Effector memory CD4-positive, alpha-beta T cell (primary cell): ENCODE measurements around the gene RASA3.
"Not testable (repeated sequence)": the region's sequence is repeated elsewhere in the genome, so short reads cannot be mapped to it uniquely, and the experiment has no call there.

Experiments used
- DNase-seq, 3 donors: peaks; one replicate each; pipeline ENCODE4 v3.0.0-alpha.2; 2020
- H3K27ac ChIP-seq: 2 replicates; pipeline ENCODE4 v1.7.0; 2013; ENCODE audit warnings: mild to moderate bottlenecking, low read length, moderate library complexity; ENCODE audit not compliant: insufficient read depth, poor library complexity, severe bottlenecking
- H3K27me3 ChIP-seq: replicated peaks from 2 replicates; pipeline ENCODE4 v1.7.0; 2013; ENCODE audit warnings: mild to moderate bottlenecking, low read length; ENCODE audit not compliant: insufficient read depth, control insufficient read depth, poor library complexity, severe bottlenecking
- H3K36me3 ChIP-seq: 2 replicates; pipeline ENCODE4 v1.7.0; 2013; ENCODE audit warnings: mild to moderate bottlenecking, low read length, moderate library complexity; ENCODE audit not compliant: control insufficient read depth, insufficient read depth
- H3K4me1 ChIP-seq: 2 replicates; pipeline ENCODE4 v1.7.0; 2013; ENCODE audit warnings: low read length, mild to moderate bottlenecking; ENCODE audit not compliant: control insufficient read depth, insufficient read depth, poor library complexity, severe bottlenecking
- H3K4me3 ChIP-seq: 2 replicates; pipeline ENCODE4 v1.7.0; 2013; ENCODE audit warnings: low read length, low read depth, mild to moderate bottlenecking; ENCODE audit not compliant: insufficient read depth, poor library complexity, severe bottlenecking
- H3K9me3 ChIP-seq: 2 replicates; pipeline ENCODE4 v1.7.0; 2013; ENCODE audit warnings: mild to moderate bottlenecking, low read length, moderate library complexity; ENCODE audit not compliant: control insufficient read depth

The RASA3 gene

GRCh38 chr13:114133552-114133951, 1.1 kb upstream of the RASA3 start:
- not testable (repeated sequence) for H3K27me3 ChIP-seq, H3K4me3 ChIP-seq, H3K27ac ChIP-seq, H3K9me3 ChIP-seq, H3K36me3 ChIP-seq, DNase-seq
- H3K4me1 ChIP-seq: peaks cover 32% of the 10 kb centered on the region

- not testable (repeated sequence) for H3K27me3 ChIP-seq, H3K9me3 ChIP-seq, H3K27ac ChIP-seq, DNase-seq
- peaks cover 11% of the 10 kb centered on the region for H3K36me3 ChIP-seq
- peak overlapping the region; percentile 99 for H3K4me3 ChIP-seq
- peaks cover 36% of the 10 kb centered on the region for H3K4me1 ChIP-seq
Measured at GRCh38 chr13:114133126-114133525, 703 bp upstream of the RASA3 start.

DNA sequence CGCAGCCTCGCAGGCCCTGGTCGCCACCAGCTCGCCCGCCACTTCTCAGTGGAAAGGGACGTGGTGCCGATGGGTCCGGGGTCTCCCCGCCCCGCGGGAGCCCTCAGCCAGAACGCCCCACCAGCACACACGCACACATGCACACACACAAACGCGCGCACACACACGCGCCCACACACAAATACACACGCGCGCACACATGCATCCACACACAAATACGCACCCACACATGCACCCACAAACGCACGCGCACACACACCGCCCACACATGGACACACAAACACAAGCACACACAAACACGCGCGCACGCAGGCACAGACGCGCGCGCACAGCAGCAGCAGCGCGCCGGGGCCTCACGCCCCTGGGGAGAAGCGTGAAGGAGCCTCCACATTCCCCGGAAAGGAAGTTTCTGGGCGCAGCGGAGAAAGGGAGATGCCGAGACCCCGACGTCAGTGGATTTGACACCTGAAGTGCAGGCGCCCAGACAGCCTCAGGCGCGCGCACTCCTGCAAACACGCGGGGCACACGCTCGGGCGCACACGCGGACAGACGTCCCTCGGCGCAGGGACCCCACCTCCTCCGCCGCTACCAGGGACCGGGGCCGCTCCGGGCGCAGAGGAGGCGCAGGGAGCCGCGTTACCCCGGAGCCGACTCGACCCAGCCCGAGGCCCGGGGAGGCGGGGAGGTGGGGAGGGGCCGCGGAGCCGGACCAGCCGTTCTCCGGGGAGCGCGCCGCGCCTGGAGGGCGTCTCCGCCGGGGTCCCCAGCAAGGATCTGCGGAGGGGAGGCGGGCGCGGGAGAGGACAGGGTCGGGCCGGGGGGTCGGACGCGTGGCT, 622 bp downstream of the RASA3 start:
- no peaks in the 10 kb centered on the region for H3K9me3 ChIP-seq
- peak overlapping the region; percentile 83 for H3K27ac ChIP-seq
- no peaks in the 10 kb centered on the region for H3K27me3 ChIP-seq
- peak overlapping the region; percentile 99 for H3K4me3 ChIP-seq
- peaks cover 16% of the 10 kb centered on the region for H3K36me3 ChIP-seq
- peak in 1 of 3 donors; percentile 19 for DNase-seq
- peaks cover 49% of the 10 kb centered on the region for H3K4me1 ChIP-seq

- H3K27me3 ChIP-seq: no peaks in the 10 kb centered on the region
- peak overlapping the region; percentile 99 for H3K4me3 ChIP-seq
- DNase-seq: peak; percentile 53 to 67 (median 53)
- H3K27ac ChIP-seq: peak overlapping the region; percentile 83
- peaks cover 16% of the 10 kb centered on the region for H3K36me3 ChIP-seq
- no peaks in the 10 kb centered on the region for H3K9me3 ChIP-seq
- H3K4me1 ChIP-seq: peaks cover 57% of the 10 kb centered on the region
Measured at GRCh38 chr13:114130837-114131582, 1.4 kb downstream of the RASA3 start.

DNA sequence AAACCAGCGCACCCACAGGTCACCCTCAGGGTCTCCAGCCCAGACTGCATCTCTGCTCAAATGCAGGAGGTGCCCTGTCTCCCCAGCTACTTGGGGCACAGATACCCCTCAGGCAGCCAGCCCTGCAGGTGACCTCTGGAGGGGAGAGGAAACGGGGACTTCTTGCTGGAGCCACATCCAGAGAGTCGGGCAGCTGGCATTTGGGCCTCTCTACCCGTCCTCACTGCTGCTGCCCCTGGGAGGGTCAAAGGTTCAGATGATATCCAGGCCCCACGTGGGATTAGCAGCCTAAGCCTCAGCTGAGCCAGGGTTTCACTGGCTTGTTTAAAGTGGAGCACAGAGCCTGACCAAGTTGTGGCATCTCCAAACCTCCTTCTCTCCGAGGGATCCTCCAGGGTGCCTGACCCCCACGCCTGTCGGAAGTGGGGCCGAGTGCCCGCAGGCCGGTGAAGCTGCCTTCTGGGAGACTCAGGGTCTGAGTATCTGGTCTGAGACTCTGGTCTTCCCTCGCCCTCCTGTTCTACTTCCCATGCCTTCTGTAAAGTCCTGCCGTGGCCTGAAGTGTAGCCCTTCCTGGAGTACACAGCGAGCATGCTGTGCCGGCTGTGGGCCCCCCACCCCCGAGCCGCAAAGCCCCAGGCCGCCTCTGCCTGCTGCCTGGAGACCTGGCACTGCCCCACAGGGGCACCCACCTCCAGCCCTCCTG, 2.1 kb downstream of the RASA3 start:
- Histone ChIP-seq H3K4me3 (peak overlapping the region; percentile 99), H3K27me3 (no peaks in the 10 kb centered on the region), H3K27ac (peak overlapping the region; percentile 83), H3K36me3 (peaks cover 16% of the 10 kb centered on the region), H3K4me1 (peaks cover 62% of the 10 kb centered on the region), H3K9me3 (no peaks in the 10 kb centered on the region)
- DNase-seq: no peak

- peaks cover 62% of the 10 kb centered on the region for H3K4me1 ChIP-seq
- peak overlapping the region; percentile 99 for H3K4me3 ChIP-seq
- peaks cover 18% of the 10 kb centered on the region for H3K36me3 ChIP-seq
- DNase-seq: no peak
- peak overlapping the region; percentile 83 for H3K27ac ChIP-seq
- H3K27me3 ChIP-seq: no peaks in the 10 kb centered on the region
- H3K9me3 ChIP-seq: no peaks in the 10 kb centered on the region
Measured at GRCh38 chr13:114129649-114130062, 2.8 kb downstream of the RASA3 start.

DNA sequence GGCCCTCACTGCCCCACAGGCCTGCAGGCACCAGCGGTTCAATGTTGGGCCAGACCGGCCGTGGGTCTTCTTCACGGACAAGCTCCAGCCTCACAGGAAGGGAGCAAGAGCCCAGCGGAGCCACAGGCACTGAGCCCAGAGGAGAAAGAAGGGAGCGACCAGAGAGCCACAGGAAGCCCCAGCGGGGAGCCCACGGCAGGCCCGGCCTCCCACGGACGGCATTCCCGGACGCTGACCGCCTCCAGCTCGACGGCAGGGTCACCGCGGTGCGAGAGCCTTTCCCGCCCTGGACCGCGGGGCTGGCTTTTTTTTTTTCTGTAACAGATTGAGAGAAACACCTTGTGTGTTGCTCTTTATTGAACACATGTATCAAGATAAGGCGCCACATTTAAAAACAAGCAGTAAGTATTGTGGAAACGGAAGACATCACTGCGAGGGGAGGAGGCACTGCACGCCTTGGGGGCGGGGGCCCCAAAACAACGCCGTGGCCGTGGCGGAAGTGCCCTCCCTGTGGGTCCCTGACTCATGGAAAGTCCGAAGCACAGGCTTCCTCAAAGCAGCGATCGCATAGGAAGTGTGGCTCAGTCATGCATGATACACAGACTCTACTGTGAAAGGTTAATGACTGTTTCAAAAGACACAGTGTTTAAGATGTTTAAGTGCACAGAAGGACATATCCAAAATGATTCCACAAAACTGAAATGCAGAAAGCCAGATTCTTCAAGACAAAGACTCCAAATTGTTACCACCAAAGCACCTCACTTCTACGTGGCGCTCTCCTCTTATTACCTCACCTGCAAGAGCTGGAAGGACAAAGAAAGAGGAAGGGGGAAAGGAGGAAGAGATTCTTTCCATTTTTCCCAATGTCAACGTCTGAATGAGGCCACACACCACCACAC, 3.5 kb downstream of the RASA3 start:
- Histone ChIP-seq H3K9me3 (no peaks in the 10 kb centered on the region), H3K27me3 (no peaks in the 10 kb centered on the region), H3K36me3 (peaks cover 26% of the 10 kb centered on the region), H3K4me1 (peaks cover 64% of the 10 kb centered on the region), H3K4me3 (peak overlapping the region; percentile 99), H3K27ac (peak overlapping the region; percentile 83)
- peak; percentile 79 to 87 (median 81) for DNase-seq

- peaks cover 31% of the 10 kb centered on the region for H3K36me3 ChIP-seq
- H3K27ac ChIP-seq: peak overlapping the region; percentile 83
- H3K27me3 ChIP-seq: no peaks in the 10 kb centered on the region
- peaks cover 70% of the 10 kb centered on the region for H3K4me1 ChIP-seq
- H3K4me3 ChIP-seq: peak overlapping the region; percentile 99
- DNase-seq: no peak
- H3K9me3 ChIP-seq: no peaks in the 10 kb centered on the region
Measured at GRCh38 chr13:114128348-114128623, 4.1 kb downstream of the RASA3 start.
